ENCODE data around the gene CFDP1.

CFDP1 gene

GRCh38 chr16:75251280-75252048 is 181.8 kb downstream of the CFDP1 start, which contains the start of gene BCAR1:
Gene BCAR1 (minus strand): TSS chr16:75251624. CDS start chr16:75251482, 142 bp downstream.
- DNase-seq (ENCODE audit: low read depth in 2 of 2) = peak; percentile 70 to 71

GRCh38 chr16:75250809-75251279 is 182.5 kb downstream of the CFDP1 start:
- no peak for DNase-seq (ENCODE audit: low read depth in 2 of 2)

GRCh38 chr16:75250089-75250808 is 183.1 kb downstream of the CFDP1 start:
- no peak for DNase-seq (ENCODE audit: low read depth in 2 of 2)

GRCh38 chr16:75249441-75249840 is 183.9 kb downstream of the CFDP1 start:
- no peak for DNase-seq (ENCODE audit: low read depth in 2 of 2)

GRCh38 chr16:75248536-75249380 is 184.5 kb downstream of the CFDP1 start:
- no peak for DNase-seq (ENCODE audit: low read depth in 2 of 2)

- DNase-seq (ENCODE audit: low read depth in 2 of 2) = no peak
Observed at GRCh38 chr16:75248142-75248535, 185.2 kb downstream of the CFDP1 start.

- no peak for DNase-seq (ENCODE audit: low read depth in 2 of 2)
Observed at GRCh38 chr16:75247249-75247648, 186.1 kb downstream of the CFDP1 start.

GRCh38 chr16:75246504-75247205 is 186.6 kb downstream of the CFDP1 start:
- DNase-seq (ENCODE audit: low read depth in 2 of 2) = no peak

- peak; percentile 80 for DNase-seq (ENCODE audit: low read depth in 2 of 2)
Observed at GRCh38 chr16:75244844-75245758, 188.2 kb downstream of the CFDP1 start.

GRCh38 chr16:75244225-75244809 is 189.0 kb downstream of the CFDP1 start:
- no peak for DNase-seq (ENCODE audit: low read depth in 2 of 2)
